ENCODE measurements around the gene OSM.

OSM gene

GRCh38 chr22:30285176-30285845 lies 18.7 kb upstream of the OSM start:
- DNase-seq (ENCODE audit: low spot score), result no peak

GRCh38 chr22:30284666-30285065 lies 18.0 kb upstream of the OSM start:
- no peak for DNase-seq (ENCODE audit: low spot score)

GRCh38 chr22:30284172-30284571 lies 17.5 kb upstream of the OSM start:
- no peak for DNase-seq (ENCODE audit: low spot score)

- no peak for DNase-seq (ENCODE audit: low spot score)
These were observed 16.7 kb upstream of the OSM start for GRCh38 chr22:30283342-30283741.

DNA sequence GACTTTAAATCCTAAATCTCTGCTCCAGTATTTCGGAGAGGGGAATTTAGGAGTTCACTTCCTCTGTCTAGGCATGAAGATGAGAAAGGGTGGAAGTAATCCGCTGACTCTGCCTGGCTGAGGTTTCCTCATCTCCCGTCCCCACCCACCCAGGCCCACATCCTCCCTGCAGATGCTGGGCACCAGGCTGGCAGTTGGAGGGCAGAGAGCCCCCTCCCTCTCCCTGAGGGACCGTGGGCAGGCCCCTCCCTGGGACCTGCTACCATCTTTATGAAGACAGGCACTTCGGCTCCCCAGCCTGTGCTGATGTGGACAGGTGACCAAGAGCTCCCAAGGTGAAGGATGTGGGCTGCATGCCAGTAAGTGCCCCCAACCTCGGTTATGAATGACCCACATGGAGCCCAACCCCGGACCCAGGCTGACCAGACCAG lies 16.0 kb upstream of the OSM start:
- no peak for DNase-seq (ENCODE audit: low spot score)

DNA sequence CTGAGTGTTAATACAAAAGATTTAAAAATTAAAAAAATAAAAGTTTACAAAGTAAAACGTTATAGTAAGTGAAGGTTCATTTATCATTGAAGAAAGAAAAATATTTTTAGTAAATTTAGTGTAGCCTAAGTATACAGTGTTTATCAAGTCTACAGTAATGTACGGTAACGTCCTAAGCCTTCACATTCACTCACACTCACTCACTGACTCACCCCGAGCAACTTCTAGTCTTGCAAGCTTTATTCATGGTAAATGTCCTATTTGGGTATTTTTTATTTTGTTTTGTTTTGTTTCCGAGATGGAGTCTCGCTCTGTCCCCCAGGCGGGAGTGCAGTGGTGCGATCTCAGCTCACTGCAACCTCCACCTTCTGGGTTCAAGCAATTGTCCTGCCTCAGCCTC lies 13.9 kb upstream of the OSM start:
- no peak for DNase-seq (ENCODE audit: low spot score)

DNA sequence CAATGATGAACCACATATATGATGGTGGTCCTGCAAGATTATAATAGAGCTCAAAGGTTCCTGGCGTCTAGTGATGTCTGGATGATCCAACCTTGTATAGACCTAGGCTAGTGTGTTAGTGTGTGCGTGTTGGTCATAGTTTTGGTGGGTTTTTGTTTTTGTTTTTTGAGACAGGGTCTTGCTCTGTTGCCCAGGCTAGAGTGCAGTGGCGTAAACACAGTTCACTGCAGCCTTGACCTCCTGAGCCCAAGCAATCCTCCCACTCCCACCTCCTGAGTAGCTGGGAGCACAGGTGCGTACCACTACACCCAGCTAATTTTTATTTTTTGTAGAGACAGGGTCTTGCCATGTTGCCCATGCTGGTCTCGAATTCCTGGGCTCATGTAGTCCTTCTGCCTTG lies 13.3 kb upstream of the OSM start:
- no peak for DNase-seq (ENCODE audit: low spot score)

GRCh38 chr22:30279046-30279788 lies 12.6 kb upstream of the OSM start:
- DNase-seq (ENCODE audit: low spot score), result no peak

DNA sequence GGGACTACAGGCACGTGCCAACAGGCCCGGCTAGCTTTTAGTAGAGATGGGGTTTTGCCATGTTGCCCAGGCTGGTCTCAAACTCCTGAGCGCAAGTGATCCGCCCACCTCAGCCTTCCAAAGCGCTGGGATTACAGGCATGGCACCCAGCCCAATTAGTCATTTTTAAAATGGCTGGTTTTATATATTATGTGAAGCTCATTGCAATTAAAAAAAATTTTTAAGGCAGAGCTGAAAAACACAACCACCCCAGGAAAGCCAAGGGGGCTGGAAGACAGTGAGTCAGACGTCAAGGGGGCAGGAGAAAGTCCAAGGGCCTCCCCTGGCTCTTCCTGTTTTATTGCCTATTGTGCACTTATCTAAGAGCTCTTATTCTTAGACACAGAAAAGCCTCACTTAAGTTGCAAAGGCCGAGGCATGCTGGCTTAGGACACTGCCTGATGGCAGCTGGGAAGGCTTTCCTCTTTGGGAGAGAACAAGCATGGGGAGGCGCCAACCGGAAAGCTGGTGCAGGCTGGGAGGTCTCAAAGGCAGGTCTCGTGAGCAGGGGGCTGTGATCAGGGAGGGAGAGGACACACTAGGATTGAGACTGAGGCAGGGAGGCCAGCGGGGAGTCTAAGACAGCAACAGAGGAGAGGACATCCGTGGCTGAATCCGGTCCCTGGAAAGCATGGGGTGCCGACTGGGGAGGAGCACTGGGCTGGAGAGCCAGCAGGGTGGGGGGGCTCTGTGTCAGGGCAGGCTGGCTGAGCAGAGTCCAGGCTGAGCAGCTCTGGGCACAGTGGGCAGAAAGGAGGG lies 11.1 kb upstream of the OSM start:
- no peak for DNase-seq (ENCODE audit: low spot score)

DNA sequence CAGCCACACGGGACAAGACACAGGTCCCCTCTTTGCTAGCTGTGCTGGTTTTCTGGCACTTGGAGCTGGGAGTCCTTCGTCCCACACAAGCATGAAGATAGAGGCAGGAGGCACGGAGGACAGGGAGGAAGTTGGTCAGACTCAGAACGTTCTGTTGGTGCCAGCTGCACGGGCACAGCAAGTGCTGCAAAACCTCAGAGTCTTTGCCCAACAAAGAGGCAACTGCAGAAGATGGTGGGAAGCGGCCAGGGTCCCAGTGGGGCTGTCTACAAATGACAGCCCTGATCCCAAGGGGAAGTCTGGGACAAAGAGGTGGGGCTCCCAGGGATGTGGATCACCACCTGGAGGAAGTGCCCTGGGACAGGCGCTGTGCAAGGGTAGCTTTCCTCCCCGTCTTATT lies 9.4 kb upstream of the OSM start:
- DNase-seq (ENCODE audit: low spot score), result no peak

GRCh38 chr22:30275625-30276024 lies 9.0 kb upstream of the OSM start:
- no peak for DNase-seq (ENCODE audit: low spot score)

- DNase-seq (ENCODE audit: low spot score), result no peak
These were observed 7.8 kb upstream of the OSM start for GRCh38 chr22:30274437-30274812.

DNA sequence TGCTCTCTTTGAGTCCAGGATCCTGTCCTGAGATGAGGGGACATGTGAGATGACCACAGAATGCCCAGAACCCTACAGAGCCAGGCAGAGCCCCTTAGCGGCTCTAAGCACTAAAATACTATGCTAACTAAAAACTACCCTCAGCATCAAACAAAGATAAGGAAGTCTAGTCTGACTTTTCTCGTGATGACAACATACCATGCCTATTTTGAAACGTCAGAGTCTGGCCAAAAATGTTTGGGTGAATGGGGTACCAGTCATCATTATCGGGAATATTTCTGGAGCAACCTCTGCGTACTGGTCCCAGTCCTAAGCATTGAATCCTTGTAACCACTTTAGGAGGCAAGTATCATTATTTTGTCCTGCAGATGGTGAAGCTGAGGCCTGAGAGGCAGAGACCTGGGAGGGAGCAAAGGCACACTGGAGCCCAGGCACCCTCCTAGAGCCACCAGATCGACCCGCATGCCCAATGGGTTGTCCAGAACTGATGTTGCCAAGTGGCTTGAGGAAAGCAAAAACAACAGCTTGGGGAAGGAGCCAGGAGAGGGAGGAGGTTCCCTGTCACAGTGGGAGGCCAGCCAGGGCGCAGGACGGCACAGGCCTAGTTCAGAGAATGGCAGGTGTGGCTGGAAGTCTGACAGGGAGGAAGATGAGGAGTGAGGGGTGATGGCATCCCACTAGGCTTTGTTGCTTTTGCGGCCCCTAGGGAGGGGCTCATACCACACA lies 7.2 kb upstream of the OSM start:
- no peak for DNase-seq (ENCODE audit: low spot score)

DNA sequence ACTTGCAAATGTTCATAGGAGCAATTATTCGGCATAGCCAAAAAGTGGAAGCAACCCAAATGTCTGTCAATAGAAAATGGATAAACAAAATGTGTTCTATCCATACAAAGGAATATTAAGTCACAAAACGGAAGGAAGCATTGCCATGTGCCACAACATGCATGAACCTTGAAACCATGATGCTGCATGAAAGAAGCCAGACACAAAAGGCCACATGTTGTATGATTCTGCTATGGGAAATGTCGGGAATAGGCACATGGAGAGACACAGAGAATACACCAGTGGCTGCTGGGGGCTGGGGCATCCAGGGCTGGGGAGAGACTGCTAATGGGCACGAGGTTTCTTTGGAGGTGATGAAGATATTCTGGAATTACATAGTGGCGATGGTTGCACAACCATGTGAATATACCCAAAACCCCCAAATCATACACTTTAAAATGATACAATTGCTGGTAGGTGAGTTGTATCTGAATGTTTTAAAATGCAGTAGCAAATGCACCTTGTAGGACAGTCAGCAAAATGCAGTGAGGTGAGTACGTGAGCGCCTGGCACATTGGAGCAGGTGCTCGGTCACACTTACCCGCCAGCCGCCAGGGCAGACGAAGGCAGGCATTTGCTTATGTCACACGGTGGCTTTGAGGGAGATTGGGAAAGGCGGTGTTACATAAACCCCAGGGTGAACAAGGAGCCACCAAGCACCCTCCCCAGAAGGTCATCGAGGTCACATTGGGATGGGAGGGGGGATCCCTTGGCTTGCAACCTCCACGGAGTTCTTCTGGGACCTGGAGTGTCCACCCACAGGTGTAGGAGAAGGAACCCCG lies 6.3 kb upstream of the OSM start:
- DNase-seq (ENCODE audit: low spot score), result no peak

- DNase-seq (ENCODE audit: low spot score), result no peak
These were observed 4.2 kb upstream of the OSM start for GRCh38 chr22:30270832-30271231.

- DNase-seq (ENCODE audit: low spot score), result no peak
These were observed 1.7 kb upstream of the OSM start for GRCh38 chr22:30268331-30268730.

- DNase-seq (ENCODE audit: low spot score), result no peak
These were observed 991 bp upstream of the OSM start for GRCh38 chr22:30267382-30268302.

- DNase-seq (ENCODE audit: low spot score), result no peak
These were observed 717 bp downstream of the OSM start for GRCh38 chr22:30265823-30266444.

DNA sequence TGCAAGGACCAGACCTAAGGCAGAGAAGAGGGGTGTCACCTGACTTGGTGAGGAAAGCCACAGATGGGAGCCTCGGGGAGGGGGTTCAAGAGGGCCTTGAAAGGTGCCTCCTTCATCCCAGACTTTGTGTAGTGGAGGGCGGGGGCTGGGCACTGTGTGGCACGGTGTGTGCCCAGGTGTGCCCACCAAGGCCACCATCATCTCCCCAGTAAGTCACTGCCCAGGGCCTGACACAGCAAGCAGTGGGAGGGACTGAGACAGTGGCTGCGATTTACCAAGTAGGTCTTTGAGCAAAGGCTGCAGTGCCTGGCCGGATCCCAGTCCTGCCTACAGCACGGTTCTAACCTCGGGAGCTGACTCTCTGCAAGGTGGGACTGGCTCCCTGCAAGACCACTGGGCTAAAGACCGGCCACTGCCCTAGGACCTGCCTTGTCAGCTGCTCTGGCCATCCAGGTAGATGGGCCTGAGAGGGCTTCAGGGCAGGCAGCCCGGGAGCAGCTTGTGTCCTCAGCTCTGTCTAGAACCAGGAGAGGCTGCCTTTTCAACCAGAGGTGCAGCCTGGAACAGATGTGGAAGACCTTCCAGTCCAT lies 1.4 kb downstream of the OSM start:
- DNase-seq (ENCODE audit: low spot score), result no peak

GRCh38 chr22:30263883-30264282 lies 2.8 kb downstream of the OSM start:
- no peak for DNase-seq (ENCODE audit: low spot score)
